HepG2 (cell line): ENCODE data around the gene MST1R. TPM values are rescaled to one million over a fixed set of nuclear protein-coding genes. Genes with fewer than 3 reads are reported as not detected.

ENCODE experiments used
- ARNT2 ChIP-seq: sonication (generic); formaldehyde crosslinking; IDR thresholded peaks from 2 replicates; pipeline ENCODE4 v1.8.0; 2022; ENCODE audit warnings: mild to moderate bottlenecking, low read depth, missing genetic modification reagents, moderate library complexity
- EP300 ChIP-seq, 3 experiments: sonication (generic) in 1 of 3; formaldehyde crosslinking in 1 of 3; IDR thresholded peaks; 2 replicates each; pipeline versions ENCODE4 v1.5.1 to v1.6.1; 2011 to 2020; ENCODE audit warnings: low read depth in 2 of 3, low read length in 2 of 3, borderline replicate concordance in 1 of 3, improper control_type of control experiment in 1 of 3, mild to moderate bottlenecking in 1 of 3, missing genetic modification reagents in 1 of 3, moderate library complexity in 1 of 3
- GLMP ChIP-seq: sonication (generic); formaldehyde crosslinking; IDR thresholded peaks from 2 replicates; pipeline ENCODE4 v1.9.0; 2021; ENCODE audit warnings: missing genetic modification reagents, mild to moderate bottlenecking, borderline replicate concordance
- MED1 ChIP-seq: sonication (generic); formaldehyde crosslinking; IDR thresholded peaks from 2 replicates; pipeline ENCODE4 v1.4.0; 2020; ENCODE audit warnings: missing genetic modification reagents
- NR2F2 ChIP-seq: IDR thresholded peaks from 2 replicates; pipeline ENCODE4 v1.6.1; 2012; ENCODE audit warnings: low read depth, inconsistent platforms, borderline replicate concordance
- SRY ChIP-seq: sonication (generic); formaldehyde crosslinking; IDR thresholded peaks from 2 replicates; pipeline ENCODE4 v1.8.0; 2022; ENCODE audit warnings: mild to moderate bottlenecking, missing genetic modification reagents
- SYNCRIP ChIP-seq: fragments of 200-400 bp; formaldehyde crosslinking; IDR thresholded peaks from 2 replicates; pipeline ENCODE4 v1.6.1; 2018; ENCODE audit warnings: mild to moderate bottlenecking, low read depth, low read length; ENCODE audit not compliant: insufficient read depth
- TOPORS ChIP-seq: sonication (generic); formaldehyde crosslinking; IDR thresholded peaks from 2 replicates; pipeline ENCODE4 v1.8.0; 2023; ENCODE audit warnings: mild to moderate bottlenecking, missing genetic modification reagents
- ZBTB43 ChIP-seq: sonication (generic); formaldehyde crosslinking; conservative IDR thresholded peaks from 2 replicates; pipeline ENCODE4 v1.4.0; 2020; ENCODE audit warnings: missing genetic modification reagents
- ZNF34 ChIP-seq: sonication (generic); formaldehyde crosslinking; IDR thresholded peaks from 2 replicates; pipeline ENCODE4 v1.4.0; 2020; ENCODE audit warnings: mild to moderate bottlenecking, missing genetic modification reagents, borderline replicate concordance
- ZNF501 ChIP-seq: sonication (generic); formaldehyde crosslinking; IDR thresholded peaks from 2 replicates; pipeline ENCODE4 v1.5.1; 2020; ENCODE audit warnings: mild to moderate bottlenecking, moderate library complexity, missing genetic modification reagents
- ZNF589 ChIP-seq: sonication (generic); formaldehyde crosslinking; conservative IDR thresholded peaks from 2 replicates; pipeline ENCODE4 v1.8.0; 2022; ENCODE audit warnings: mild to moderate bottlenecking, moderate library complexity, missing genetic modification reagents
- ZNF609 ChIP-seq: sonication (generic); formaldehyde crosslinking; IDR thresholded peaks from 2 replicates; pipeline ENCODE4 v1.4.0; 2020; ENCODE audit warnings: mild to moderate bottlenecking, missing genetic modification reagents, borderline replicate concordance
- ZNF687 ChIP-seq: sonication (generic); formaldehyde crosslinking; IDR thresholded peaks from 2 replicates; pipeline ENCODE4 v1.5.1; 2020; ENCODE audit warnings: mild to moderate bottlenecking, missing genetic modification reagents, moderate library complexity
- ZNF709 ChIP-seq: sonication (generic); formaldehyde crosslinking; IDR thresholded peaks from 2 replicates; pipeline ENCODE4 v1.5.0; 2020; ENCODE audit warnings: mild to moderate bottlenecking, missing genetic modification reagents
- ZSCAN25 ChIP-seq: sonication (generic); formaldehyde crosslinking; IDR thresholded peaks from 2 replicates; pipeline ENCODE4 v1.8.0; 2022; ENCODE audit warnings: mild to moderate bottlenecking, missing genetic modification reagents
- polyA plus RNA-seq, 8 experiments: library from polyadenylated mRNA; depleted of rRNA in 3 of 8; stranded (reverse) in 7 of 8; unstranded in 1 of 8; fragments of >200 nt; fragmentation: Illumina TruSeq in 4 of 8; extraction: Trizol in 4 of 8; gene quantifications; 2 replicates each; pipeline versions ENCODE4 v1.2.1 to v1.2.3, GENCODE V29; 2011 to 2016; ENCODE audit warnings: low read depth in 4 of 8, missing spikeins in 1 of 8, mixed read lengths in 1 of 8; ENCODE audit not compliant: insufficient read depth in 1 of 8
- total RNA-seq, 5 experiments: library from RNA; depleted of rRNA; stranded (reverse); fragments of >200 nt; fragmentation: Illumina TruSeq; extraction: Trizol; gene quantifications; 2 replicates each; pipeline ENCODE4 v1.2.3, GENCODE V29; 2016; ENCODE audit warnings: low read depth in 1 of 5

The MST1R gene
- total and polyA plus RNA-seq, 2 of the 13 experiments (the other 11 are each of a cell fraction or from before 2014, with no cell fraction given): 0.11 to 0.77 TPM

- TF ChIP-seq ARNT2 (CRISPR knock-in tag): peak; percentile 82
- TF ChIP-seq GLMP (CRISPR knock-in tag): no peak
- peak; percentile 46; the same call in 1 of the 2 replicates for TF ChIP-seq TOPORS (CRISPR knock-in tag)
- TF ChIP-seq SRY (CRISPR knock-in tag): no peak
- TF ChIP-seq ZNF501: peak; percentile 93
- peak; percentile 84 for TF ChIP-seq ZBTB43
- TF ChIP-seq EP300 (IDR thresholded peaks at IDR 0.05; ENCODE audit: low read depth in 2 of 2, low read length in 2 of 2): peak in 1 of 2 experiments; percentile 5; a peak in 1 of 4 replicates
- no peak; the same call in 1 of the 2 replicates for TF ChIP-seq EP300 (CRISPR knock-in tag; IDR thresholded peaks at IDR 0.05; ENCODE audit: borderline replicate concordance)
- TF ChIP-seq ZSCAN25 (CRISPR knock-in tag): no peak; the same call in 1 of the 2 replicates
- no peak; the same call in 1 of the 2 replicates for TF ChIP-seq NR2F2
- TF ChIP-seq SYNCRIP: no peak
- no peak; the same call in 1 of the 2 replicates for TF ChIP-seq ZNF609 (CRISPR knock-in tag)
- no peak for TF ChIP-seq ZNF589 (CRISPR knock-in tag)
- TF ChIP-seq ZNF687: peak; percentile 93
- TF ChIP-seq MED1 (CRISPR knock-in tag): peak; percentile 74; the same call in 1 of the 2 replicates
- TF ChIP-seq ZNF709 (CRISPR knock-in tag): peak; percentile 60; the same call in 1 of the 2 replicates
- TF ChIP-seq ZNF34 (CRISPR knock-in tag): no peak
Measured at GRCh38 chr3:49939858-49940666, 36.4 kb upstream of the MST1R start, which contains the start of gene RBM6 (continued).
